HG03196 (cell line): ENCODE results near the gene IMPDH1.

Experiments used
- ATAC-seq: cut with Tn5 transposase; IDR thresholded peaks from one replicate; pipeline ENCODE4 v1.9.1; 2021; ENCODE audit not compliant: unreplicated experiment

Gene IMPDH1

DNA sequence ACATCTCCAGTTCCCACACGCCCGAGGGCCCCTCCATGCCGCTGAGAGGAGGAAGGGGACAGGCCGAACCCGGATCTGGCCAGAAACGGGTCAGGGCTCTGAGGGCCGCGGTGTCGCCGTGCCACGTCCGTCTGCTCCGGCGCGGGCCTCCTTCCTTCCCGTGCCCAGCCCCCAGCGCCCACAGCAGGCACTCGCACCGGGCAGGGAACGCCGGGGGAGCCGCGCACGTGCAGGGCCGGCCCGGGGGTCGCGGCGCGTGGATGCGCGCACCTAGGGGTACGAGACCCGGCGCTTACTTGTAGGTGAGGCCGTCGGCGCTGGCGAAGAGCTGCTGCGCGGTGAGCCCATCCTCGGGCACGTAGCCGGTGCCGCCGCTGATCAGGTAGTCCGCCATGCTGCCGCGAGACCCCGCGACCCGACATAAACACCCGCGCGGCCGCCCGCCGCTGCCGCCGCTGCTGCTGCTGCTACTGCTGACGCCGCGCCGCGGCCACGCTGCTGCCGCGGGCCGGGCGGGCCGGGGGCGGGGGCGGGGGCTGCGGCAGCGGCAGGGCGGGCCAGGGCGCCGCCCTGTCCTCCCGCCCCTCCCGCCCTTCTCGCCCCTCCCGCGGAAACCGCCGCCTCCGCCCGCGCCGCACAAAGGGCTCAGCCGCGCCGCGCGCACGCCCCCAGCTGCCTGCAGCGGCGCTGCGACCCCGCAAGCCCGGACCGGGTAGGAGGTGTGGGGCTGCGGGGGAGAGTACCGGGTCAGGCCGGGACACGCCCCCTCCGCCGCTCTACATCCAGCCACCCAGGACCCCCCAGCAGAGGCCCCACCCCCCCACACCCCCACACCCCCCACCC is 4.1 kb downstream of the IMPDH1 start:
- ATAC-seq, result no peak

DNA sequence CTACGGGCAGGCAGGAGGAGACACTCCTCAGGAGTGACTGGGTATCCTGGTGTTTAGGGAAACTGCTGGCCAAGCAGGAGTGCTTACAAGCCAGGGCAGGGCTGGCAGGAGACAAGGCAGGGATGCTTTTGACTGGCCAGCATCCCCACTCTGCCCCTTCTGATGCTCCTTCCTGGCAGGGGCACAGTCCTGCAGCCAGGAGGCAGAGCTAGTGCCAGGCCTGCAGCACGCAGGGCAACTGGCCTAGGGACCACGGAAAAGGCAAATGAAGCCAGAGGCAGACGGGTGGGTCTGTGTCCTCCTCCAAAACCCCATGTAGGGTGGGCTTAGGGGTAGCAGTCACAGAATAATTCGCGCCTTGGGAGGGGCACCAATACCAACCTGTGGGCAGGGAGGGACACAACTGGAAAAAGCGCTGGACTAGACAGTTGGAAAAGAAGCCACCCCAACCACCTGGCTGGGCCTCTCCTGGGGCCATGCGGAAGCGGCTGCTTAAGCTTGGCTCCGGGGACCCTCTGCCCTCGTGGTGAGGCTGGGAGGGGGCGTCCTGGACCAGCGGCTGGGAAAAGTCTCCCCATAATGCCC is 4.8 kb downstream of the IMPDH1 start:
- ATAC-seq, result no peak

DNA sequence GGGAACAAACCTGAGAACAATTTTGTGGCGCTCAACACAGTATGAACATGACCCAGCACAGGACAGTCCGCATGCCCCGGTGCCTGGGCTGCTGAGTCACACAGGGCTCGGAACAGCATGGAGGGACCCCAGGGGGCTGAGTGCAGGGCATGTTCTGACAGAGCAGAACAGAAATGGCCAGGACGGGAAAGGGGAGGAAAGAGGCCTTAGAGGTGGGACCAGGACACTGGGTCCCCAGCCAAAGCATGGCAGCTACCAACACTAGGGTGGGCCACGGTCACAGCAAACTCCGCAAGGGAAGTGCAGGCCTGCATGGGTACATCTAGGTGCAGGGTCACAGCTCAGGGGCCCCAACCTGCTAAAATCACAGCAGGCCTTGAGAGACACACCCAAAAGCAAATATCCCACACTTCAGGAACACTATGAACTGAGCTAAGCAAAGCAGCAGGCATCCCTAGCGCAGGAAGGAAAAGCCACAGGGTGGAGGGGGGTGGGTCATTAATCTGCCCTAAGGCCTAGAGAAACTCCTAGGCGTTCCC is 5.6 kb downstream of the IMPDH1 start:
- ATAC-seq, result no peak

DNA sequence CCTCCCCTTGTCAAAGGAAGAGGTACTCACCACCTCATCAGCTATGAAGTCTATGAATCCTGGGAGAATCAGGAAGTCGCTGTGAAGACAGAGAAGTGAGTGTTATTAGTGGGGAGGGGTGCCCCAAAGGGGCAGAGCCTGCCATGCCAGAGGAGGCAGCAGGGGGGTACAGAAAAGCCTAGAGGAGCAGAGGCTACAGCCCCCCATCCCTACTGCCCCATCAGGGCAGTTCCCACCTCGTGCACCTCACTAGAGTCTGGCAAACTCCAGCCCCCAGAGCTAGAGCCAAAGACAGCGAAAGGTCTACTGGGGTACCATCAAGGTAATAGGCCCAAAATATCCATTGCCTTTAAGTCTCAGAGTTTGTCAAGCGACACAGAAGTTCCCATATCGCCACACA is 6.1 kb downstream of the IMPDH1 start:
- ATAC-seq, result no peak

DNA sequence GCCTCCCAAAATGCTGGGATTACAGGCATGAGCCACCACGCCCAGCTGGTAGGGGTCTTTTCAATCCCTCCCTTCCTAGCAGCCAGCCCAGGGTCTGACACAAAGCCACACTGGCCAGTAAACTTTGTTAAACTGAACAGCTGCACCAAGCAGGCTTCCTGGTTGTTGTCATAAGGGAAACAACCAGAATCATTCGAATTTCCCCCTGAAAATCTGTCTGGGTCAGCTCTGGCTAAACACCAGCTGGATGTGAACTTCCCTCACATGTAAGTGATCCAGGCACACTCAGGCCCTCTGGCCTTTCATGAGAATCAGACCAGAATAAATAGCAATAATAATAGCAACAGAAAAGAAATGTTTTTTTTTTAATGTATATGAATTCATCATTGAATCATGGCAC is 7.4 kb downstream of the IMPDH1 start:
- no peak for ATAC-seq

DNA sequence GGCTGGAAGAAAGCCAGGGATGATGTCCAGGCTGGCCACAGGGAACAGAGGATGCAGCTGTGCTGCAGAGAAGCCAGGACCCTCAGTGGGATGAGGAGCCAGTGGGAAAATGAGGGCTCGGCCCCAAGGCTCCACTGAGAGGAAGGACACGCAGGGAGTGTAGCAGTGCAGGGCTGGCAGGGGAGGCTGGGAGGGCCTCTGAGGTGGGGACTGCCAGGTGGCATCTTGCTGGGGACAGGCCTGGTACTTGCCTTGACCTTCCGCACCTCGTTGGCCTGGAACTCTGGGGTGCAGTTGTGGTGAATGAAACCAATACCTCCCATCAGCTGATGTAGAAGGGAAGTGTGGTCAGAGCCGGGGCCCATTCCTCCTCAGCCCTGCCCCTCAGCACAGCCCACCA is 9.2 kb downstream of the IMPDH1 start:
- ATAC-seq, result no peak

DNA sequence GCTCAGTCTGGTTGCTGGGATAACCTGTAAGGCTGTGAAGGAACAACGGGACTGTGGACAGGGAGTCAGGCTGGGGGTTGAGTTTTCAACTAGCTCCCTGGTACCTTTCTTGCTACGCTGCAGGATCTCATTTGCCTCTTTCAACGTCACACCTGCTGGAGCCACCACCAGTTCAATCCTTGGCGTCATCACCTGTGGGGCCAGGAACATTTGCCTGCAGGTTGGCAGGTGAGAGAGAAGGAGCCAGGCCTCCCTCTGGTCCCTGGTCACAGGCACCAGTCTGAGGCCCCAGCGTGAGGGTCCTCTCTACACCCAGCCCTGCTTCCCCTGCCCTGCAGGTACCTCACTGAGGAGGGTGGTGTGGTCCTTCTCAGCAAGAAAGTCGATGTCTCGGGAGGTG is 9.8 kb downstream of the IMPDH1 start:
- no peak for ATAC-seq

DNA sequence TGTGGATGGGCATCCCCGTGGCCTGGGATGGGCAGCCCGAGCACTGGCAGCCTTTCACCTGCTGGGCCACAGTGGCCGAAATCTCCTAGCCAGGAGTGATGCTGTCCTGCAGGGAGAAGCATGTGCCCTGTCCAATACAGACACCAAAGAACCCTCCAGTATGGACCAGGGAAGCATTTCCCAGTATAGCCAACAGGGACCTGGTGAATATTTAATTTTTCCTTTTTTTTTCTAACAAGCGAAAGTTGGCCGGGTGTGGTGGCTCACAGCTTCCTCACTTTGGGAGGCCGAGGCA is 11.0 kb downstream of the IMPDH1 start:
- ATAC-seq, result no peak

DNA sequence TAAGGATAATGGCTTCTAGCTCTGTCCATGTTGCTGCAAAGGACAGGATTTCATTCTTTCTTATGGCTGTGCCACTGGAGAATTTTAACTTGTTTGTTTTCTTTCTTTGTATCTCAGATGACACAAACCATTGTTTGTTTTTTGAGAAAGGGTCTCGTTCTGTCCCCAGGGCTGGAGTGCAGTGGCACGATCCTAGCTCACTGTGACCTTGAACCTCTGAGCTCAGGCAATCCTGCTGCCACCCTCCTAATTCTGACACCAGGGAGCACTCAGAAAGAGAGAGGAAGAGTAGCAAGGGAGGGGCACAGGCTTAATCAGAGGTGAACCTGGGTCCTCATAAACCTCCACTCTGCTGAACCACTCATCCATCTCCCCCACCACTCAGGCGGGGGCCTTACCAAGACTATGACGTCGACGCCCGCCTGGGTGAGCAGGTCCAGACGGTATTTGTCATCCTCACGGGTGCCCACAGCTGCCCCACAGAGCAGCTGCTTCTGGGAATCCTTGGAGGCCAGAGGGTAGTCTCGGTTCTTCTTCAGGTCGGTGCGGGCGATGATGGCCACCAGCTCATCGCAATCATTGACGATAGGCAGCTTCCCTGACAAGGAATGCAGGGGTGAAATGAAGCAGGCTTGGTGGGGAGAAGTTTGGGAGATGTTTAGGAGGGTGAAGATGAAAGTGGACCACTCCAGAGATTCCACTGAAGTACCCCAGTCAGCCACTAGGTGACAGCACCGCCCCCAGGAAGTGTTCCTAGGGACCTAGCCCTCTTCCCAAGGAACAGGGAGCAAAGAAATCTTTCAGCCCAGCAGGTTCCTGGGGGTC is 11.6 kb downstream of the IMPDH1 start:
- ATAC-seq, result no peak

DNA sequence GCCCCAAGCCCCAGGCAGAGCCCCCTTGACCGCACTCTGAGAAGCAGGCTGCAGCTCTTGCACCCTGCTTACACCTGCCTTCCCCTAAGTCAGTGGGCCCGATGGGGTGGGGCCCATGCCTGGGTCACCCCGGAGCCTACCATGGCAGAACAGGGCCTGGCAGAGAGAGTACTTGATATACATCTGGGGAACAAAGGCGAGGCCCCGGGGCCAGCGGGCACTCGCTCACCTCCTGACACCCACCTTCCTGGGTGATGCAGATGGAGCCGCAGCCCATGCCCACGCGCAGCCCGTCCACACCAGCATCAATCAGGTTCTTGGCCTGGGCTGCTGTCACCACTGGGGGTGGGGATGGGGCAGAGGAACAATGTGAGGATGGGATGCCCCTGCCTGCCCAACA is 13.4 kb downstream of the IMPDH1 start:
- ATAC-seq, result no peak

DNA sequence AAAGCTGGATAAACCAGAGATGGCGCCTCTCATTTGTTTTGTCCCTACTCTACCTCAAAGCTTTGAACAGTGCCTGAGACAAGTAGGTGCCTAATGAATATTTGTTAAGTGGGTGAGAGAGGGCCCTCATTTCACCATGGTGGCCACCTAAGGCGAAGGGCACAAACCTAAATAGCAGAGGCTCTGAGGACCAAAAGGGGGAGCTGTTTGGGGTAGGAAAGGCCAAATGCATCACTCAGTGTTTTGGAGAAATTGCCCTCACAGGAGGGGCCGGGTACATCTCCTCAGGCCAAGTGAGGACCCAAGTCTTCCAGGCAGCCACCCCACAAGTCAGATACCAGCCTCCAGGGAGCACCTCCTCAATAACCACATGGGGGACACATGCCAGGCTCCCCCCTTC is 14.0 kb downstream of the IMPDH1 start:
- no peak for ATAC-seq

DNA sequence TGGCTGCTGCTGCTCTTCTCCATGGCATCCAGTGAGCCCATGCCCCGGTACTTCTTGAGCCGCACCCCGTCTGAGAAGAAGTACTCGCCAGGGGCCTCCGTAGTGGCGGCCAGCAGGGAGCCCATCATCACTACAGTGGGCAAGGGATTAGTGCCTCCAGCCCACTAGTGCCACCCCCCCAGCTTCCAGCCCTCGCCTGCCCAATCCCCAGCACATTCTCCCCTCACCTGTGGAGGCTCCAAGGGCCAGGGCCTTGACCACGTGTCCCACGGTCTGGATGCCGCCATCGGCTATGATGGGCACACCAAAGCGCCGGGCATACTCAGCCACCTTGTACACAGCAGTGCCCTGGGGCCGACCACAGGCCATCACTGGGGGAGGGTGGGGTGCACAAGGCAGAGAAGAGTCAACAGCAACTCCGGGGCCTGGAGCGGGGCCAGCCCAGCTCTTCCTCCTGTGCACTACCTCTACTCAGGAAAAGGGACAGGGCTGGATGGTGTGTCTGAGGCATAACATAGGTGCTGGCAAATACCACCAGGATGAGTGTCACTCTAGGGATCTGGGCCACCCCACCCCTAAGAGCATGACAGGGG is 14.8 kb downstream of the IMPDH1 start:
- no peak for ATAC-seq

DNA sequence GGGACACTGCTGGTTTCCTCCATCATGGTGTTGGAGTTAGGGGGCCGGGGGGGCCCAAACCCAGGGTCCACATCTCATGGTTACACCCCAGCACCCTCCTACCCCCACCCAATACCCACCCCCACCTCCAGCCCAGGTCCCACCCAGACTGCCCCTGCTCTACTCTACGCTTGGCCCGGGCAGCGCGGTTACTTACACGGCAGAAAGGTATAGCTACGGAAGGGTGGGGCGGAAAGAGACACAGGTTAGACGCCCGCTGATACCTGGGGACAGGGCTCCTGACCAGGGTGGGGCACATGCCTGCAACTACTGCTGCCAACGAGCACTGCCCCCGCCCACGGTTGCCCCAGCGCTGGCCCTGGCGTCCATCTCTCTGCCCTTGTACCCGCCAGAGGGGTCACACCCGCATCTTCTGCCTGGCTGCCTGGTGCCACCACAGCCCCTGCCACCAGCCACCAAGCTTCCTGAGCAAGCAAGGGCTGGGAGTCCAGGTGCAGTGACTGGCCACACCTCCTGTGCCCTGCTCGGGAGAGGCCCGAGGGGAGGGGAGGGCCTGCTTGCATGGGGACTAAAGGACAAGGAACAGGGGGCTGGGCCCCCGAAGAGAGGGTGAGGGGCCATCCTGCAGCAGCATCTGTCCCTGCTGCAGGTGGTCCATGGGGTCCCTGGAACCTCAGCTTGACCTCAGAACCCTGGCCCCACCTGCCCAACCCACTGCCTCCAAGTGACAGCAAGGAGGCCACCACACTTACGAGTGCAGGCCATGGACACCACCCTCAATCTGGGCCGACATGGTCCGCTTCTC is 16.1 kb downstream of the IMPDH1 start:
- no peak for ATAC-seq

DNA sequence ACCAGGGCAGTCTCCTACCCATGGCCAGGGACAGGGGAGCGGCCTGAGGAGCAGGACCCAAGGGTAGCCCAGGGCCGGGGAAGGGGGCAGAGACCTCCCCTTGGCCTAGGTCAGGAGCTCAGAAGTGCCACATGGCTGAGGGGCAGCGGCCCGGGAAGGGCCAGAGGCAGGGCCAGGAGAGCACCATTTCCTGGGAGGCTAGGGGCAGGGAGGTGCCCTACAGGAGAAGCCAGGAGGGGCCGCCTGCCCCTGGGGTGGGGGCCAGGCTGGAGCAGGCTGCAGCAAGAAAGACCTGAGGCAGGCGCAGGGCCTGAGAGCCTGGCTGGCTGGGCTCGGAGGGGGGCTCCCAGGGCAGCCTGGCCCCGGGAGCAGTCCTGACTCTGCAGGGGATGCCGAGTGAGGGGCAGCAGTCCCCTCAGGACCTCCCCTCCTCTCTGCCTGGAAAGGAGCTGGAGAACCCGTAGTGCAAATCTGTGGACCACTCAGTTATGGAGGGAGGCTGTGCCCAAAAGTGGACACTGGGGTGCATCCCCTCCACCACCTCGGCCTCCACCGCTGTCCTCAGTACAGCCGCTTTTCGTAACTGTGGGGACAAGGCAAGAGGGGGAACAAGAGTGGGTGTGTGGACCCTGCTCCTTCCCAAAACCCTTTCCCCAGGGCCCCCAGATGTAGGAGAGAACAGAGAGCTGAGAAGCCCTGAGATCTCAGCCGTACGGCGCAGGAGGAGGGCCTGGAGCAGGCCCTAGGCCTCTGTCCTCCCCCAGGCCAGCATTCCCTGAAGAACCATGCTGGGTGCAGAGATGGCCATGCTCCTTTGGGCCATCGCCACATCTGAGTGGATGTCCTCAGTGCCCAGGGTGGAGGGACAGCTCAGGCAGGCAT is 17.1 kb downstream of the IMPDH1 start:
- no peak for ATAC-seq

DNA sequence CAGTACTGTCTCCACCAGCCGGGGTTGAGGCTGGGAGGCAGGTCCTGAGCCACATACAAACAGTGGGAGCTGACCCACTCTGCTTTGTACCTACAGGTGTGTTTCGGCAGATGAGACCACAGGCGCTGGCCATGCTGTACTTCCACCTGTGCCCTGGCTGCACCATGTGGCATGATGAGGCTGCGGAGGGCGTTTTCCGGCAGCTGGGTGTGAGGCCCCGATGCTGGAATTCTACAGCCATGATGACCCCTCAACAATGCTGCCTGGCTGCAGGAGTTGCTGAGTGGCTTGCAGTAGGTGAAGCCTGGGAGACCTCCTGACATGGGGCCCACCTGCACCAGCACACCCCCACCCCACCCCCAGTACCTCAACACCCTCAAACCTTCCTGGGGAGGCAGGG is 18.0 kb downstream of the IMPDH1 start:
- ATAC-seq, result no peak

DNA sequence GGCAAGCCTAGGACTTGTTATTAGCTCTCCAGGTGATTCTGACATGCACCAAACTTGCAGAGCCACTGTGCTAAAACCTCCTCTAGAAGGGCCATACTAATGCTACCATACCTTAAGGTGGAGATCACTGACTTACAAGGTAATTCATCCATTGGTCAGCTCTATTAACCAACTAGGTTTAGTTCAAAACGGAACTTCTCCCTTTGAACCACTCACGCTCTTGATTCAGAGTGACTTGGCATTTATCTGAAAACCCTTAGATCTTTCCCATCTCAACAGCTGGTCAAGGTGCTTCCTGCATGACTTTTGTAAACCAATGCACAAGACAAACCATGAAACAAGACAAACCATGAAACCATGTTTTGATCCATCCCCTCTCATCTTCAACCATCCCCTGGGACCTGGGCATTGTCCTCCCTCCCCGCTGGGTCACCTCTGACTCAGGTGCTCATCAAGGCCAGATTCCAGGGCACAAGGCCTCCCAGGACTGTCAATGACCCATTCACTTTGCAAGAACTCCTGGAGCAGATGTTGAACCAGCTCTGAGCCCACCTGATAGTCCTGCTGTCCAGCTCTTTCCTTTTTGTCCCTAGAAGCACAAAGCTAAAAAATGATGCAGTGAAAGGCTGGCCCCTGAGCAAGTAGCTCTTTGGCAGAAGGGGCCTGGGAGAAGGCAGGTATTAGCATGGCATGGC is 18.8 kb downstream of the IMPDH1 start:
- no peak for ATAC-seq

DNA sequence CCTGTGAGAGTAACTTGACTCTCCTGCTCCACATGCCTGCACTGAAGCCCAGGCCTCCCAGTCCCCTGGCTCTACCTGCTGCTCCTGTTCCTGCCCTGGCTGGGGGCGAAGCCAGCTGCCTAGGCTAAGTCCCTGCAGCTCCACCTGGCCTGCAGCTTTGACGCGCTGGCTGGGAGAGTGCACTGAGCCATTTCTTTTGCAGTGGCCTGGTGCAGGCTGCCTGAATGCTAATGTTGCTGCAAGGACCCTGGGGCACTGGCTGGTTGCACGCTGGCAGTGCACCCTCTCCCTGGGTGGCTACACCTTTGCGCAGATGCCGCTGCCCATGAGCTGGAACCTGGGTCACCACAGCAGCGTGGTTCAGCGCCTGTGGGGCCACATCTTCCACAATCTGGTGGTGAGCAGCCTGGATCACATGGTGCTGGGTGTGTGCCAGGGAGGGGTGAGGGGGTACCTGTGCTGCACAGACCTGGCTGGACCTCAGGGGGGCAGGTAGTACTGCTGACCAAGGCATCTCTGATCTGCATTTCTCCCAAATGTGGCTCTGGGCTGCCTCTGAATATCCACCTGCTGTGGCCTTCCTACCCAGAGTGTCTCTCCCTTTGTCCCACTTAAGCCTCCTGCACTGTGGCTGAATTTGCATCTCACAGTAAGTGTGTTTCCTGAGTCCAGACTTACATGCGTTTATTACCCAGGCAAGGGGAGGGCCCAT is 20.0 kb downstream of the IMPDH1 start:
- no peak for ATAC-seq

DNA sequence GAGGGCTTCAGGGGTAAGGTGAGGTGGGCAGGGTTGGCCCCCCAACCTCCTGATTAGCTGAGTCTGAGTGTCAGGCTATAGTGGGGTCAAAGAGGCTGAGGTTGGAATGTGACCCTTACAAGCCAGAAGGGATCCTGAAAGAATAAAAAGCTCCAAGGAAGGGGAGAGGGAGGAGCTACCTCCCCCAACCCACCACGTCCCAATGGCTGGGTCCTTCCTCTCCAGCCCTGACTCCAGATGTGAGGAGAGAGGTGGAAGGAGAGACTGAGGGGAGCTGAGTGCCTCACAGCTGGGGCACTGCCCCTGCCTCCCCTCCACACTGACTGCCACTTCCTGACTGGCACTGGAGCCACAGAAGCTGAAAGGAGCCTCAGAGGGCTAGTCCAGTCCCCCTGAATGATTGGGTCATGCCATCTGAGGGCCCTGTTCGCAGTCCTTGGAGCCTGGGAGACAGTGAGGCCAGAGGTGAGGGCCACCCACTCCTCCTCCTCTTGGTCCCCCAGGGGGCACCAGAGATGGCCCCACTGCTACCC is 20.6 kb downstream of the IMPDH1 start:
- no peak for ATAC-seq
